IPS-18c (cell line): ENCODE results near the gene SLIT3.
A peak's percentile ranks its signal among the peaks of the same experiment; 100 is the strongest.

ENCODE experiments used
- H3K4me3 ChIP-seq: 2 replicates; pipeline ENCODE4 v1.7.0; 2013; ENCODE audit warnings: low read depth, mild to moderate bottlenecking, low read length, moderate library complexity; ENCODE audit not compliant: insufficient read depth
- H3K9me3 ChIP-seq: one replicate; pipeline ENCODE4 v1.6.1; 2013; ENCODE audit warnings: mild to moderate bottlenecking, low read length, moderate library complexity; ENCODE audit not compliant: control insufficient read depth, insufficient read depth

Gene SLIT3

DNA sequence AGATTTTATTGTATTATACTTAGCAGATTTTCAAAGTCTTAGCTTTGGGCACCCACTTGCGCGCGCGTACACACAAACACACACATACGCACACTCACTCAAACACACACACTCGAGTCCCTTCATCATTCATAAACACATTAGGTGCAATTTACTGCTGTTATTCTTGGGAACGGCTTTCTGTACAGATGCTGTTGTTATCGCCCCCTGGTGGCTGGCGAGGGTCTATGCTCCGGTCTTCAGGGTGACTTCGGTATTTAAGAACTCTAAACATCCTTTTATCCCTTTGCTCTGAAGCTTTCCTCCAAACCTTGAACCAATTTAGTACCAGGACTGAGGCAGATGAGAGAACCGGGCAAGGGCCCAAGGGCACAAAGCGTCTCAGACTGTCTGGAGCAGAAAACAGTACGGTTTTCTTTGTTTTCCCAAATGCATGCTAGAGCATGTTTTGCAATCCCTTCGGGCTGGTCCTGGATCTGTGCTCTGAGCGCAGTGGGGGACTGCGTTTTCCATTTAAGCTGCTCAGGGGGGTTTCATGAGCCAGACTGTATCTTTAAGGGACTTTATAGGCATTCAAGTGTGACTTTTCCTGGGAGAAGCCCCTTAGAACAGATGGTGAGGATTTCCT is 1.7 kb upstream of the SLIT3 start:
- no peaks in the 10 kb centered on the region for H3K9me3 ChIP-seq
- H3K4me3 ChIP-seq: no peak overlapping the region

DNA sequence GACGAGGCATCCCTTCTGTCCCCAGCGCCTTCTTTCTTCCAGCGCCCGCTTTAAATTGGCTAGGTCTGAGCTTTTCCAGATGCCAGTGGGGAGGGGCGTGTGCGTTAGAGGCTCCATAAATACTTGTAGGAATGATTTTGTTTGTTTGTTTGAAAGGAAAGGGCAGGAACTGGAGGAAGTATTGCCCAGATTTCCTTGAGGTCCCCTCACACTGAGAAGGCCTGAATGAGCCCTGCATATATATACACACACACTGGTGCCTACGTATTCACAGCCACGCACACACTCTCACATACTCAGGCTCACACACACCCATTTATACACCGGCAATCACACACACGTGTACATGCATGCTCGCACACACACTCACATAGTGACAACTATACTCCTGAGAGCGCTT is 1.0 kb upstream of the SLIT3 start:
- no peaks in the 10 kb centered on the region for H3K9me3 ChIP-seq
- no peak overlapping the region for H3K4me3 ChIP-seq

DNA sequence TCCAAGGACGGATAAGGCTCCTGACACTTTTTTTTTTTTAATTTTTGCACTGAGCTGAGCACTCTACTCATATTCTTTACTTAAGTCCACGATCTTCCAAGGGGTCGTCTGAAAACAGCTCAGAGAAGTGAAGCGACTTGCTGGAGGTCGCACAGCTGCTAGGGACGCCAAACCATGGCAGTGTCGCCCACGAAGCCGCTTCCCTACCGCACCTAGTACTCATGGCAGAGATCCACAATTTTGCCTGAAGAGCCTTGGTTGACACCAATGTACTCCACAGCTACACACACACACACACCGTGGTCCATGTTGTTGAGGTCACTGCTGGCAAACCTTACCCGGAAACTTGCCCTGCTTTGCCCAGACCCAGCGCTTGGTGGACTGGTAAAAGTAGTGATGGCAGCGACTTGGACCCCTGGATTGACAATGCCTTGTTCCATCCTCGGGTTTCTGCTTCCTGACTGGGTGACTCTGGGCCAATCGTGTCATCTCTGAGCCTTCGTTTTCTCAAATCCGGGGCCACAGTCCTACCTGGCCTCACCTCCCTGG is 521 bp upstream of the SLIT3 start:
- H3K4me3 ChIP-seq: peak overlapping the region; percentile 61
- no peaks in the 10 kb centered on the region for H3K9me3 ChIP-seq

DNA sequence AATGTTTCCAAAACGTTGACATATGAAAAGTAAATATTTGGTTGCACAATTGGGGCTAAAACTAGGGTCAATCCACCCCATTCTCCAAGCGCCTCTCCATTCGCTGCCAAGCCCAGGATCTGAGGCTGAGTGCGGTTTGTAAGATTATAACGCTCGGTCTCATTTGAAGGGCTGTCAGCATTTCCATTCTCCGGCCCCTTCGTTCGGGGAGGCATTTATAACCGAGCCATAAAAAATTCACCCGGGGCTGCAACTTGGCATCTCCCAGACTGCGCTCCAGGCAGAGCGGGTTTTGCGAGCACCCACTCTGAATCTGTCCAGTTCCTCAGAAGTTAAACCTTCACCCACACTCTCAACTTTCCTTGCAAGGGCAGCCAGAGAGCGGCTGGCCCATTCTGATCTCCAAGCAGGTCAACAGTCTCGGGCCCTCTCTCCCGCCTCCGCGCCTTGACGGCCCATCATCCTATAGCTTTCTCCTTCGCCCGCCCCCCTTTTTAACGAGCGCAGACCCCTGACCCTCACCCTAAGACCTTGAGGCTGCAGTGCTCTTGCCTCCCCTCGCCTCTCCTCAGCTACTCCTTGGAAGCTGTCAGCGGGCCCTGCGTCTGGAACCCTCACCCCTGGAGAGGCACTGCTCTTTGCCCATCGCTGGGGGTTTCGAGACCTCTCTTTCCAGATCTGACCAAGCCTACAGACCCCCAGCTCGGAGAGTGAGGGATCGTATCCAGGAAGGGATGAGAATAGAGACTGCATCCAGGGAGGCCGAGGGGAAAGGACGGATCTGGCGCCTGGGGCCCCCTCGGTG is 1.1 kb downstream of the SLIT3 start:
- no peaks in the 10 kb centered on the region for H3K9me3 ChIP-seq
- H3K4me3 ChIP-seq: peak overlapping the region; percentile 61

DNA sequence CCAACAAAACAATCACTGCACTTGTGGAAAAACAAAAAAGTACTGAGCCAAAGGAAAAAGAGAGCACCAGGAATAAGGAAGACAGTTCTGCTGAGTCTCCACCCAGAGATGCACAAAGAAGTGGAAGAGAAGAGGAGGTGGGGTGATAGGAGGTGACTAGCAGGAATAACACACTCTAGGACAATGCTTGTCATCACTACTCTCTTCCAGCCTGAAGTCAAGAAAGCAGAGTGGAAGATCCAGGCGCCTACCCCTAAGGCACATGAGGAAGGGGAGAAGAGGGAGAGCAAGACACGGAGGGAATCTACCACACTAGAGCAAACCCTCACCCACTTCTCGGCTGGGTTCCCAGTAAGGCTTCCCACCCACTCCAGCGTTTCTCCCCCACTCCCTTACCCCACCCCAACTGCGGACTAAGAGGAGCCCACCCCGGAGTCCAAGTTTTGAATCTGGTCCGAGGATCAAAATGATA is 1.7 kb downstream of the SLIT3 start:
- no peak overlapping the region for H3K4me3 ChIP-seq

DNA sequence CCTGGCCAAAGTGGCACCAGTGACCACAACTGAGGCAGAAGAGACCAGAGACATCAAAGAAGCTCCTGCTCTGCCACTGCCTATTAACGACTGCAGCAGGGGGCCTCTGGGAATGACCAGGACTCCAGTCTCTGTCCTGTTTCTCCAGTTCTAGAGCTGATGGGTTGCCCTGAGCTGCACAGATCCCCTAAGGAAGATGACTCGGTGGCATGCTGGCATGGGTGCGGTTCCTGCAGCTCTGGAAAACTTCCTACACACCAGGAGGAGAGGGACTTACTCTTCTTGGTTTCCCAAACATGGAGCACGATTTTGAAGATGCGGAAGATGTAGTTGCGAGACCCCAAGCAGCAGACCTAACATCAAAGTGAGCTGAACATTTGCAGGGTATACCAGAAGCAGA is 2.7 kb downstream of the SLIT3 start:
- H3K4me3 ChIP-seq: no peak overlapping the region
- H3K9me3 ChIP-seq: no peaks in the 10 kb centered on the region

More for the DNA sequence above, 1.7 kb downstream of the SLIT3 start:
- no peaks in the 10 kb centered on the region for H3K9me3 ChIP-seq

DNA sequence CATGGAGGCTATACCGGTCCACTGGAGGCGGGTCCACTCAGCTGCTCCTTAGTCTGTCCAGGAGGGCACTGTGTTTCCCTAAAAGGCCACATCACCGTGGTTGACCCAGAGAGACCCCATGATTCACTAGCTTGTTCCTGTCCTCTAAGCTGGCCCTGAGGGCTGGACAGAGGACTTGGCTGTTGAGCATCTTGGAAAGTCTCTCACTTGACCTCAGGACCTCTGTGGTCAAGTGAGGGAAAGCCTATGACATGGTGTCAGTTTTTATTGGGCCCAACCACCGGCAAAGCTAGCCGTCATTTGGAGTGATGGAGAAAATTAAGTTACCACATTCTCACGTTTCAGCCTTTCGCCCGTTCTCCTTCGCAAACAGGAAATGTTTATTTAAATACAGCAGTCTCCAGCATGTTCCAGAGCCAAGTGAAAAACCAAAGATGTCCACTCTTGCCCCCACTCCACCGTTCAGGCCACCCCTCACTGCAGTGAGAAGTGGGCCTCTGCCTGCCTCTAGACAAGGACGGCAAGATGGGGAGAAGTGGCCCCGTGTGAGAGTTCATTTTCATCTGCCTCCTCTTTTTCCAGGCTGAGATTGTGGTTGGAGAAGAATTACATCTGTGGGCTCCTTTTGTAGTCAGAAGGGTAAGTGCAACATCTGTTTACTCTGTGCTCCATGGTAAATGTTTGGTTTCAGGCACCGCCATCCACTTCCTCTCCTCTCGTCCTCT is 4.4 kb downstream of the SLIT3 start:
- no peak overlapping the region for H3K4me3 ChIP-seq
- H3K9me3 ChIP-seq: no peaks in the 10 kb centered on the region

DNA sequence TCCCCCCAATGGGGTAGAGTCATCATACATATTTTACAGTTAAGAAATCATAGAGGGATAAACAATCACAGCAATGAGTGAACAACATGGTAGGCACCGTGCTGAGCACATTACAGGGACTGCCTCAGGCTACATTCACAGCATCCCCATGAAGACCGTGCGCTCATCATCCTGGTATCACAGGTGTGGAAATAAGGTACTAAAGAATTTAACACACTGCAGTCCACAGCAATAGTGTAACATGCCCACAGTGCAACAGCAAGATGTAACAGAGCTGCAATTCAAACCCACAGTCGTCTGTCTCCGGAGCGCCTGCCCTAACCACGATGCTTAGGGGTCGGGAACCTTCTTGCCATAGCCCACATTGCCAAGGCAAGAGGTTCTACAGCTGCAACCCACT is 5.6 kb downstream of the SLIT3 start:
- no peak overlapping the region for H3K4me3 ChIP-seq
- no peaks in the 10 kb centered on the region for H3K9me3 ChIP-seq

DNA sequence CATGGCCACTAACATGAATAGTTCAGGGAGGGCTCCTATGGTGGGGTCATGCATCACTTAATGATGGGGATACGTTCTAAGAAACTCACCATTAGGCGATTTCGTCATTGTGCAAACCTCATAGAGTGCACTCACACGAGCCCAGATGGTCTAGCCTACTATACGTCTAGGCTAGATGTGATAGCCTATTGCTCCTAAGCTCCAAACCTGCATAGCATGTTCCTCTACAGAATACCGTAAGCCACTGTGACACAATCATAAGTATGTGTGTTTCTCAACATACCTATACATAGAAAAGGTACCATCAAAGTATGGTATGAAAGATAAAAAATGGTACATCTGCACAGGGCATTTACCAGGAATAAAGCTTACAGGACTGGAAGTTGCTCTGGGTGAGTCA is 6.3 kb downstream of the SLIT3 start:
- H3K4me3 ChIP-seq: no peak overlapping the region
- H3K9me3 ChIP-seq: no peaks in the 10 kb centered on the region

DNA sequence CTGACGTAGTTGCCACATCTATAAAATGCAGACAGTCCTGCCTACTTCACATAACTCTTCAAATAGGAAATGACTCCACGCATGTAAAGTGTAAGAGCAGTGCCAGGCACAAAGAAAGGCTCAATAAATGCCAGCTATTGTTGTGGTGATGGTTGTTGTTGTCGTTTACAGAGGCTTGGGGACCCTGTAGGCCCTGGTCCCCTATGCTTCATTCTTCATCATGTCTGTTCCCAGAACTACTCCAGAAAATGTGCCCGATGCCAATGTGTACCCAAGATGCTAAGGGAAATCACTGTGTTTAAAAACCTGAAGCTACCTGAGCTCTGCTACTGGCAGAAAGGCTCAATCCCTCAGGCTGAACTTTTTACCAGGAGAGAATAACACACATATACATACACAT is 9.1 kb downstream of the SLIT3 start:
- no peaks in the 10 kb centered on the region for H3K9me3 ChIP-seq
- H3K4me3 ChIP-seq: no peak overlapping the region

DNA sequence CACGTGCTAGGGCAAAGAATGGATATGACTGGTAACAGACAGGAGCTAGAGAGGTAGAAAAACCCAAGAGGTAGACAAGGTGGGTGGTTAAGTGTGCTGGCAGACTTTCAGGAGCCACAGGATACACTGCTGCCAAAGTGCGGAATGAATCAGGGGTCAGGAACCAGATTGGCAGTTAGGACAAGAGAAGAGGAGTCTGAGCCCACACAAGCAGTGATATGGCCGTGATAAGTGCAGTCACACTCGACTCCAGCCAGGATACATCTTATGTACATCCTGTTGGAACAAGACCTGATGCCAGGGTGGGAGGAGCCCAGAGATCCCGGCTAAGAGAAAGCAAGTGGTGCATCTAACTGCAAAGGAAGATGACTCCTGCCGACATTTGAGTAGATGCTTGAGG is 10.0 kb downstream of the SLIT3 start:
- H3K9me3 ChIP-seq: no peaks in the 10 kb centered on the region
- H3K4me3 ChIP-seq: no peak overlapping the region

DNA sequence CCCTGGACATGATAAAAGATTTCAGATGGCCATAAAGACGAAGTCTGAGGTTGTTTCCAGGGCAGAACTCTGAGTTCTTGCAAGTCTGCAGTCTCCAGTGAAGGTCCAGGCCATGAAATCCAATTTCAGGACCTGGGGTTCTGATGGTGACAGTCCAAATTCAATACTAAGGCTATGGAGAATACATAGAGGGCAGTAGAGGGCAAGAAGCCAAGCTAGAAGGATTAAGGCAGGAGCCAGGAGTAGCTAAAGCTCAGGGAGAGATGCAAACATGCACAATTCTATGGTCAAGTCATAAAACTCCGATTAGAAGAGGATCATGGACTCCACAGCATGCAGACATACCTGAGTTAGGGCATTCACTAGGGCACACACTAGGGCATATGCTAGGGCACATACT is 11.4 kb downstream of the SLIT3 start:
- no peak overlapping the region for H3K4me3 ChIP-seq
- H3K9me3 ChIP-seq: no peaks in the 10 kb centered on the region

DNA sequence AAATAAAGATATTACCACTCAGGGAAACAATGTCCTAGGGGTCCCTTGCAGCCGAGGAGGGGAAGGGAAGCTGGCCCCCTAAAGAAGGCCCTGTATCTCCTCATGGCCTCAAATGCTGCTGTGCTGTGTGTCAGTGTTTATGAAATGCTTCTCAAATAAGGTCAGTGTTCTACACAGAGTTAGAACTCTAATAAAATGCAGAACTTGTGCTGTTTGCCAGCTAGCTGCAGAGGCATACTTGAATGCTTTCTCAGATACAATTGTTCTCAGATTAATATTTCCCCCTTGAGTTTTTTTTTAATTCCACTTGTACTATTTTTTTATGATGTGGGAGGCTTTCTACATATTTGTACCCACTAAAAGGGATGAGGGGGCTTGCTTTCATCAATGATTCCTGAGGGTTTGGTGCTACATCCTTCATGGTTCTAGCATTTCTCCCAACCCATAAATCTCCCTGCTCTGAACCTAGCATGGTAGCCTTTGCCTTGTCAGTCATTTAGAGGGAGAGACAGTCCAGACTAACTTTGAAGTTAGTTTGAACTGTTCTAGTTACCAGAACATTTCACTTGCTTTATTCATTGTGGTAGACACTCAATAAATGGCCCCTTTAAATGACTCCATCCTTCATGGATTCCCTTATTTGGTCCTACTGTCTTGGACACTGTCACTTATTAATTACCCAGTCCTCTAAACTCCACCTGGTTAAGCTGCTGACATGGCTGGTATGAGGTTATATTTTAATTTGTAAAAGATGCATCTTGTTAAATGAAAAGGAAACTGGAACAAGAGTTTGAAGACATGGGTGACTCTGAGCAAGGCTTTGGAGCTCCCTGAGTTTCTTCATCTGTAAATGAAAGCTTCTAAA is 12.6 kb downstream of the SLIT3 start:
- Histone ChIP-seq H3K9me3 (no peaks in the 10 kb centered on the region), H3K4me3 (no peak overlapping the region)

DNA sequence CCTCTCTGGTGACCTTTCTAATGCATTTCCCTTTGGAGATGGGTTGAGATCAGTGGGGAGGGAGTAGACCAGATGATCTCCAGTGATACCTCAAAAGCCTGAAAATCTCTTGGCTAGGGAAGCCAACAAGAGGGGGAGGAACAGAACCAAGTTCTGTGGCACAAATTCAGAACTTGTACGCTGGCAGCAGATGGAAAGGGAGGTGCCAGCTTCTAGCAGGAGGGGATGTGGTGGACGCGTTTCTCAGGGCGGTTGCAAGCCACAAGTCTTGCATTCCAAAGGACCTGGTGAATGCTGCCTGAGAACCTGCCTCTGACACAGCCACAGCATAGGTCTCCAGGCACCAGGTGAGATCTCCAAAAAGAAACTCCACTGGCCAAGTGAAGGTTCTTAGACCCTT is 13.4 kb downstream of the SLIT3 start:
- Histone ChIP-seq H3K4me3 (no peak overlapping the region), H3K9me3 (no peaks in the 10 kb centered on the region)

DNA sequence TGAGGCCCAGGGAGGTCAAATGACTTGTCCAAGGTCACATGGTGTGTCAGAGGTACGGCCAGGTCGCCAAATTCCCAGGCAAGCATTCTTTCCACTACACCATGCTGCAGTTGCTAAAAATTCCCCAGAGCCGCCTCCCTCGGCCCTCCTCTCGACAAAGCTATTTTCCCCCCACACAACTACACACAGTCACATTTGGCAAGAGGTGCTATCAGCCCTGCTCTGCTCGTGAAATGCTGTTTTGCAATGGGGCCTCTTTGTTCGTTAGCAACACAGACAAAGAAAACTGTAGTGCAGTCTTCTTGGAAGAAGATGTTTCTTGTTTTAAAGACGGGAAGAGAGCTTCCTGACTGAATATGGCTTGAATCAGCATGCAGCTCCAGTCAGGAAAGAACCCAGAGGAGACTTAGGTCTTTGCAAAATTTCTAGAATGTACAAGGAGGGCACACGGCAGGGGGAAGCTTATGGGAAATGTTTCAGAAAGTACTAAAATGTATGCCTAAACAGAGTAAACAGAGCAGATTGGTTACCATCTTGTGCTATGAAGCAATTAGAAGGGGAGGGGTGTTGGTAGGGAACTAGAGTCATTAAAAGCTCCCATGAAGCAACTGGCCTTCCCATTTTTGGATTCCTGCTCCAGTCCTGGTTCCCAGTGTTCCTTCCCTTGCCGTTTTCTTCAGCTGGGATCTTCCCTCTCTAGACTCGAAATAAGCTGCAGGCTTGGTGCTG is 14.2 kb downstream of the SLIT3 start:
- Histone ChIP-seq H3K4me3 (no peak overlapping the region), H3K9me3 (no peaks in the 10 kb centered on the region)

DNA sequence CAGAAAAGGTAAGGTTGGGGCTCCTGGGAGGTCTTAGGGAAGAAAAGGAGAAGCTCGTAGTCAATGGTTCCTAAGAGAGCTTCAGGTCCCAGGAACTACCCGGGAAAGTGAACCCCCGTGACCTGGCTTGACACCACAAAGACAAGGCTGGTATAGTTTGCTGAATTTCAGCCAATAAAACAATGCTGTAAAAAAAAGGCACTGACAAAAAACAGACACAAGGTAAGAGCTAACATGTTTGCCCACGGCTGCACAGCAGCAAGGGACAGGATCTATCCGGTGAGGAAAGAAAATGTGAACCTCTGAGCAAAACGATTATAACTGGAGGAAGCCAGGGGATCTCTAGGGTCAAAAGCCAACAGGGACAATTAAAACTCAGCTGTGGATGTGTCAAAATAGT is 17.1 kb downstream of the SLIT3 start:
- H3K9me3 ChIP-seq: no peaks in the 10 kb centered on the region
- H3K4me3 ChIP-seq: no peak overlapping the region
